A673 (cell line): ENCODE results near the gene CEP19. TPM values are rescaled to one million over a fixed set of nuclear protein-coding genes. Genes with fewer than 3 reads are reported as not detected.

Experiments
- BruUV-seq: library from RNA; stranded (reverse); fragments of 400-500 nt; replicated peaks from 2 replicates; lab custom pipeline; 2021; lab: Mats Ljungman, UMichigan
- CTCF ChIA-PET: fragments of 300-600 bp; sonication (Branson Sonifier 250); formaldehyde crosslinking; loops from one replicate; lab custom pipeline; 2022; ENCODE audit warnings: antibody characterized with exemption; lab: Charles Lee
- POLR2A ChIA-PET: fragments of 300-600 bp; sonication (Branson Sonifier 250); formaldehyde crosslinking; loops from one replicate; lab custom pipeline; 2022; ENCODE audit warnings: antibody characterized with exemption; ENCODE audit not compliant: low non-redundant PET; lab: Charles Lee
- DNase-seq: peaks from one replicate; pipeline ENCODE4 v3.0.0-alpha.2; 2015; ENCODE audit warnings: low spot score
- H3K27ac ChIP-seq: fragments of 200-600 bp; sonication (generic); 2 replicates; pipeline ENCODE4 v1.5.1; 2016; ENCODE audit warnings: mixed run types, low read depth, mild to moderate bottlenecking, mixed read lengths, antibody characterized with exemption, low read length; ENCODE audit not compliant: poor library complexity, severe bottlenecking
- H3K27me3 ChIP-seq: fragments of 200-600 bp; sonication (generic); replicated peaks from 2 replicates; pipeline ENCODE4 v1.6.1; 2017; ENCODE audit warnings: mixed run types, low read depth, mild to moderate bottlenecking, mixed read lengths, antibody characterized with exemption, low read length; ENCODE audit not compliant: insufficient read depth, poor library complexity
- H3K36me3 ChIP-seq: fragments of 200-600 bp; sonication (generic); 2 replicates; pipeline ENCODE4 v1.6.1; 2016; ENCODE audit warnings: mixed run types, mild to moderate bottlenecking, mixed read lengths, antibody characterized with exemption, low read length; ENCODE audit not compliant: insufficient read depth, poor library complexity, severe bottlenecking
- H3K4me1 ChIP-seq: fragments of 200-600 bp; sonication (generic); 2 replicates; pipeline ENCODE4 v1.6.1; 2017; ENCODE audit warnings: mixed run types, mild to moderate bottlenecking, mixed read lengths, antibody characterized with exemption, low read length; ENCODE audit not compliant: insufficient read depth, poor library complexity, severe bottlenecking
- H3K4me3 ChIP-seq: fragments of 200-600 bp; sonication (generic); 2 replicates; pipeline ENCODE4 v1.5.1; 2016; ENCODE audit warnings: low read depth, mixed run types, mild to moderate bottlenecking, mixed read lengths, low read length; ENCODE audit not compliant: poor library complexity, severe bottlenecking
- H3K9me3 ChIP-seq: fragments of 200-600 bp; sonication (generic); 2 replicates; pipeline ENCODE4 v1.6.1; 2016; ENCODE audit warnings: mixed run types, low read depth, mild to moderate bottlenecking, mixed read lengths, antibody characterized with exemption, low read length; ENCODE audit not compliant: poor library complexity, severe bottlenecking
- CTCF ChIP-seq: fragments of 300-800, 200-600 bp; sonication (generic); conservative IDR thresholded peaks from 2 replicates; pipeline ENCODE4 v1.5.1; 2017; ENCODE audit warnings: low read depth, mild to moderate bottlenecking, antibody characterized with exemption, low read length, moderate library complexity, mixed read lengths
- EZH2 ChIP-seq: fragments of 200-600 bp; sonication (generic); IDR thresholded peaks from 2 replicates; pipeline ENCODE4 v1.6.1; 2017; ENCODE audit warnings: borderline replicate concordance, low read depth, mild to moderate bottlenecking, mixed read lengths, antibody characterized with exemption, low read length; ENCODE audit not compliant: poor library complexity, severe bottlenecking
- intact Hi-C: fragments of 100-400 bp; cut with micrococcal nuclease; formaldehyde crosslinking; loops from one replicate; pipeline ENCODE4 v1.10.0; 2022; ENCODE audit not compliant: unreplicated experiment
- total RNA-seq: library from RNA; stranded (reverse); gene quantifications from 2 replicates; pipeline ENCODE4 v1.2.3, GENCODE V29; 2021

CEP19 gene
- total RNA-seq, 1 experiment from 2014 or later, result 6.0 TPM

DNA sequence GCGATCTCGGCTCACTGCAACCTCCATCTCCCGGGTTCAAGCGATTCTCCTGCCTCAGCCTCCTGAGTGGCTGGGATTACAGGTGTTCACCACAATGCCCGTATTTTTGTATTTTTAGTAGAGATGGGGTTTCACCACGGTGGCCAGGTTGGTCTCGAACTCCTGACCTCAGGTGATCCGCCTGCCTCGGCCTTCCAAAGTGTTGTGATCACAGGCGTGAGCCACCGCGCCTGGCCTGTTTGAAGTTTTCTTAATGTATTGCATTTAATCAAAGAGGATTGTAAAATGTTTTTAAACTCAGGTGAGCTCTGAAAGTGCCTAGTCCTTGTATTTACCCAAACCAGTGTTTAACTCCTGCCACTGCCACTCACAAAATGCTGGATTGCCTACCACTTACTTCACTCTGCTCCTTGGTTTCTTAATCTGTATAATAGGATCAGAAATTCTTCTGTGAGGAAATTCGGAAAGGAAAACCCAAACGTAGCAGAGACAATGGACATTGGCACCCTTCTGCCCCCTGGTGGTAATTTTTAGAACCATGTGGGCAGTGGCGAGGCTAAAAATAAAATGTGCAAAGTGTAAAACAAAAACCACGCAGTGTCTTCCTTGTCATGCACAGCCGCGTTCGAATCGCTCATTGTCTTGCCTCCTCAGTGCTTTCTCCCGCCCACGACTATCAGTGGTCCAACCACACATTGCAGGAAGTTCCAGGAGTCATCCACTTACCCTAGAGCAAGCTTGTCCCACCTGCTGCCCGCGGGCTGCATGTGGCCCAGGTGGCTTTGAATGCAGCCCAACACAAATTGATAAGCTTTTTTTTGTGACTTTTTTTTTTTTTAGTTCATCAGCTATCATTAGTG is 27.3 kb downstream of the CEP19 start:
- DNase-seq, result peak; percentile 83
- peak; percentile 90 for TF ChIP-seq CTCF
- no peak for TF ChIP-seq EZH2
- BruUV-seq, result no TSS peak
- H3K36me3 ChIP-seq, result no peaks in the 10 kb centered on the region
- peaks cover 40% of the 10 kb centered on the region for H3K4me1 ChIP-seq
- H3K4me3 ChIP-seq, result no peak overlapping the region
- POLR2A ChIA-PET, result no interaction called here
- H3K27me3 ChIP-seq, result no peaks in the 10 kb centered on the region
- H3K27ac ChIP-seq, result no peak overlapping the region
- intact Hi-C loops, result loop anchor here (1.0 to 5.0 kb wide), 3 partner anchors 75 to 432 kb away; no protein-coding TSS in a partner anchor
- H3K9me3 ChIP-seq, result no peaks in the 10 kb centered on the region
- CTCF ChIA-PET, result interaction anchor here (0.7 to 2.8 kb wide), 3 partner anchors 75 to 162 kb away, joined by 5 to 18 read pairs (median 7); no protein-coding TSS in a partner anchor

- Histone ChIP-seq H3K9me3 (no peaks in the 10 kb centered on the region), H3K27me3 (peaks cover 7% of the 10 kb centered on the region), H3K27ac (no peak overlapping the region), H3K4me1 (no peaks in the 10 kb centered on the region), H3K36me3 (no peaks in the 10 kb centered on the region), H3K4me3 (no peak overlapping the region)
- ChIA-PET CTCF (no interaction called here), POLR2A (interaction anchor here (0.6 kb wide), 1 partner anchor 57 kb away, joined by 6 read pairs; no protein-coding TSS in a partner anchor)
- no peak for TF ChIP-seq EZH2
- TF ChIP-seq CTCF, result no peak
- no peak for DNase-seq
- BruUV-seq, result no TSS peak
- intact Hi-C loops, result no loop called here
These were observed 34.1 kb downstream of the CEP19 start for GRCh38 chr3:196677931-196678330.

- CTCF ChIA-PET, result no interaction called here
- Histone ChIP-seq H3K36me3 (no peaks in the 10 kb centered on the region), H3K27ac (no peak overlapping the region), H3K4me3 (no peak overlapping the region), H3K9me3 (no peaks in the 10 kb centered on the region), H3K4me1 (no peaks in the 10 kb centered on the region), H3K27me3 (peaks cover 7% of the 10 kb centered on the region)
- DNase-seq, result no peak
- no TSS peak for BruUV-seq
- intact Hi-C loops, result no loop called here
- POLR2A ChIA-PET, result interaction anchor here (0.6 kb wide), 1 partner anchor 56 kb away, joined by 6 read pairs; no protein-coding TSS in a partner anchor
- TF ChIP-seq EZH2 (no peak), CTCF (no peak)
These were observed 34.7 kb downstream of the CEP19 start for GRCh38 chr3:196677353-196677752.
